Activated CD4-positive, alpha-beta T cell treated with anti-CD3 and anti-CD28 coated beads for 48 hours (primary cell): ENCODE data around the gene NOP16.

Experiments used
- DNase-seq: peaks from one replicate; pipeline ENCODE4 v3.0.0-alpha.2; 2020

NOP16 gene

DNA sequence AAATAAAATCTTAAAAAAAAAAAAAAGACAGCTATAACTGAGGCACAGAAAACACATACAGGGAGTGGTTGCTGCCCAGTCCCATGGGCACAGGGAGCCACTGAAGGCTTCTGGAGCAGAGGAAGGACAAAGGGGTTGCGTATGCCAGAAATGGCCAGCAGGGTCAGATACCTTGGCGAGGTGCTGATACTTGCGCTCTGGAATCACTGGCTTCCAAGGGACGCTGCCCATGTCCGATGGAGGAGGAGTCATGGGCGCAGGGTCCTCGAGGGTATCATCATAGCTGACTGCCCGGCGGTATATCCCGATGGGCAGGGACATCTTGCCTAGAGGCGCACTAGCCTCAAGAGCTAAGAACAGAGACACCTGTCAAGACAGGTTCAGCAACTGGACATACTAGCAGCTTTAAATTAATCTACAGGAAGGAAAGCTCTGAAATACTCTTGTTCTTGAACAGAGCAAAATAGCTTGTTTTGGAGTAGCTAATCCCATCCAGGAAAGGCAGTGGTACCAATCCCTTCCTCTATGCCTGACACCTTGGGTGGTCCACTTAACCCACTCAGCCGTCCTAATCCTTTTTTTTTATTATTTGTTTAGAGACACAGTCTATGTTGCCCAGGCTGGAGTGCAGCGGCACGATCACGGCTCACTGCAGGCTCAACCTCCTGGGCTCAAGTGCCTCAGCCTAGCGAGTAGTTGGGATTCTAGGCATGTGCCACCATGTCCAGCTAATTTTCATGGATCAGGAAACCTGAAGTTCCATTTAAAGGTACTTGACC, 32.8 kb downstream of the NOP16 start:
- DNase-seq = no peak

DNA sequence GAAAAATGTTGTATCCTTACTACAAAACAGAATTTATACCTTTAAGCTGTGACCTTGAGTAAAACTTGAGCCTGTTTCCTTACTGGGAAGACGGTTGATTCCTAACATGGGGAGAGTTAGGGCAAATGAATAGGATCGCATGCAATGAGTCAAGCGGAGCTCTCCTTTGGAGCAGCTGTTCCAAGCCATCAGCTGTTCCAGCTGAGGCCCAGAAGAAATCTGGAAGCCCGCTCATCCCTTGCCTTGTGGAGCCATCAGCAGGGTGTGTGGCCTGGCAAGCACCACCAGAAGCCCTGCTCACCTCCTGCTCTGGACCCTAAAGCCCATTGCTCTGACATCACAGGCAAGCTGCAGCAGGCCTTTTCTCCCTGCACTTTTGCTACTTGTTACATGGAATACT, 34.9 kb downstream of the NOP16 start:
- DNase-seq = no peak

DNA sequence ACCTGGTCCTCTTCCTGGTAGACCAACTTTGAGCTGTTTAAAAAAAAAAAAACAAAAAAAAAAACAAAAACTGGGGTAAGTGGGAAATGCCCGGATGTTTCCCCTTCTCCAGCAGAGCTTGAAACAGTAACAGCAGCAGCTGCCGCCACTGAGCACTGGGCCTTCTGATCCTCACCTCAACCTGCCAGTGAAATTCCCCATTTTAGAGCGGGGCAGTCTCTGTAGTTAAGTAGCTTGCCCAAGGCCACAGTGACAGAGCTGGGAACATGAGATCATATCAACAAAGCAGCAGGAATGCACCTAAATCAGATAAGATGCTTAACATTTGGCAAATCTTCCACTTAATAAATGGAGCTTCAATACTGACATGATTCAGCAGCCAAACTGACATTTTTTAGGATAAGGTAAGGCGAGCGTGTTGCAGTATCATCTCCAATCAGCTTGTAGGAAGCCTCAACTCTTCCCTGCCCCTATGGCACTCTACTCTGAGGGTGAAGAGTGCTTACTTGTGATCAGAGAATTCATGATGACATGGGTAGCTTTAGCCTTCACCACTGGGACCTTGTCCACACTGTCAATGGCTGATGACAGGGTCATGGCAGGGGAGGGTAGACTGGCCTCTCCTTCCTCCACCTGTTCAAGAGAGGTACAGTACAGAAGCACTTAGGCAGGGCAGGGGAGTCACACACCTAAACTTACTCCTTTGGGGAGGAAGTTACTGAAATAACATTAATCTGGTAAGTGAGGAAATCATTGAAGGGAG, 36.1 kb downstream of the NOP16 start:
- DNase-seq = no peak

DNA sequence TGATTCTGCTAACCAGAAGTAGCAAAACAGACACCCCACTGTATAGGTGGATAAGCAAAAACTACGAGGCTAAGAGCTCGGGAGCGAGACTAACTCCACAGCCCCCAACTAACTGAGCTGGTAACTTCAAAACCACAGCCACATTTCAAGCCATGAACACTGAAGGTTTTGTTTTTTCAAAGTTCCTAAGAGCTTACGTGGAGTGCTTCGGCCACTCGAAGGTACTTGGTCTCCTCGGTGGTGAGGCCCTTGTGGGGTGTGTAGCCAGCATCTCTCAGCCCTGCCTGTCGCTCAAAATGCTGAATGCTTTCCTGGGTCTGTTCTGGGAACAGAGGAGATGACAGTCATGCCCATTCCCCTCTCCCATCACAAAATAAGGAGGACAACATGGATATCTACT, 38.0 kb downstream of the NOP16 start:
- no peak for DNase-seq

DNA sequence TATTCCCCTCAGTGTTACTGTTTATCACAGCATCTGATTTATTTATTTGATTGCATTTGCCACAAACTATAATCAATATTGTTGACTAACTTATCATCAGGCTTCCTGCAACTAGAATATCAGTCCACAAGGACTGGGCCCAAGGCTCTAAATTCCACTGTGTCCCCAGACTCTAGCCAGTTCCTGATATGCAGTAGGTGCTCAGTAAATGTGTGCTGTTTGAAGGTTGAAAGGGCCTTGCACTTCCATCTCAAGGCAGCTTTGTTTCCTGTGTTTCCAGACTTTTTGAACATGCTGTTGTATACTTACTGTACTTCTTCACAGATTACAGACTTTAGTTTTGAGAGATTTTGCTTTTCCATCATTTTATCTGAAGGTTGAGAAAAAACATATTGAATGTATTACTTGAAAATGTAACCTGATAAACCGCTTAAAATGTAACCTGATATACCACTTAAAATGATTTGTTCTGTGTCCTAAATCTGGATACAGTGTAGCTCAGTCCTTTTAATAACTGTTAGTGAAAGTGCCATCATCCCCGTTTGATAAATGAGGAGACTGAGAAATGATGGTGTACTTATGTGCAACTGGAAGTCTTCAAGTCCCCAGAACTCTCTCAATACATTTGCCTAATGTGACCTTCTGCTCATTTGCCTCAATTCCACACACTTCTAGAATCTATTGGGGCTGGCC, 45.5 kb downstream of the NOP16 start:
- DNase-seq = no peak

DNA sequence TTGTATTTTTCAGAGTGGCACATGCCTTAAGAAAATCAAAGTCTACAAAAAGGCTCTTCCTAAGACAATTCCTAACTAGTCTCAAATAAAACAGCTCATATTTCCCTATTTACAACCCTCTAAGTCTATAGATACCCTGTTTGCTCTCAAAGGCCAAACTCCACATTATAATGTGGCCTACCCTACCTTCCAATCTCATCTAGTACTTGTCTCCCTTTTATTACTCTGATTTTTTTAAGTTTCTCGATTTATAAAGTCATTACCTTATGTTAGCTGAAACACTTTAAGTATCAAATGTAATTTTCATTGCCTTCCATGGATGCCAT, 46.3 kb downstream of the NOP16 start:
- no peak for DNase-seq

DNA sequence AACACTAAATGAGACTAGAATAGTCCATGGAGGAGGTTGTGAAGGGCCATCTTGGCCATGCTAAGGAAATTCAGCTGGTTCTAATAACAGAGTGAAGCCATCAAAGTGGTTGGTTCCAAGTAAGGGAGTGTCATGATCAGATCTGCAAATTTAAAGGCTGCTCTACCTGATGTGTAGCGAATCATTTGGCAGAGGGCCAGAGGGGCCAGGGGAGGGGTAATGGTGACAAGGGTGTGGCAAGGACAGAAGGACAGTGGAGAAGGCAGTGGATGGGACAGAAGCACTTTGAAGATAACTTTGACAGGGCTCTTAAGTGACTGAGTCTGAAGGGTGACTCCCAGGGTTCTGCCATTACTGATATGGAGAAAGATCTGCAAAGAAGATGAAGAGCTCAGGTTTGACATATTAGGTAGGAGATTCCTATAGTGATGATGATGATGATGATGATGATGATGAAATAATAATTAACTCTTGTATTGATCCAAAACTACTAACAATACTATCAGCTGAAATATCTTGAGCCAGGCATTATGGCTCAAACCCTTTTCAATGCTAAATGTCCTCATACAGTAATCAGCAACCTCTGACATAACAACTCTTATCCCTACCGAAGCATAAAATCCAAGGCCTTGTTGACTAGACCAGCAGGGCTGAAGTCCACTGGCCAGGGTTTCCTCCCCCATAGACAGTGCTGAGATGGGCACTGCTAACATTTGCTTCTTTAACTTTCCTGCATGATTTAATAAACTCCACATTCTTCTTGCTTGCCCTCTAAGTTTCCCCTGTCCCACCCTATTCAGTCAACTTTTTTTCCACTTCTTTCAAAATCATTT, 46.9 kb downstream of the NOP16 start:
- no peak for DNase-seq

DNA sequence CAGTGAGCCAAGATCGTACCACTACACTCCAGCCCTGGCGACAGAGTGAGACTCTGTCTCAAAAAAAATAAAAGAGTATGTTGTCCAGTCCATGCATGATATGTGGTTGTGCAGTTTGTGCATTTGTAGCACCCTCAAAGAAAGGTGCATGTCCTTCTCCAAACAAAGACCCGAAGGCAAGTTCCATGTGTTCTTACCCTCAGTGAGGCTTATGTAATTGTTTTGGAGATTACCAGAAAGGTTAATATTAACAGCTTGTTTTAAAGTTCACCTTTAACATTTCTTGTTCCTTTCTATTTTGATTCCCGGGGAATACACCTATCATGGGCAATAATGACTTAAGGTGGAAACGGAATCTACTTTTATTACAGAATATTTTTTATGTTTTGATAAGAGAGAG, 49.1 kb downstream of the NOP16 start:
- no peak for DNase-seq

DNA sequence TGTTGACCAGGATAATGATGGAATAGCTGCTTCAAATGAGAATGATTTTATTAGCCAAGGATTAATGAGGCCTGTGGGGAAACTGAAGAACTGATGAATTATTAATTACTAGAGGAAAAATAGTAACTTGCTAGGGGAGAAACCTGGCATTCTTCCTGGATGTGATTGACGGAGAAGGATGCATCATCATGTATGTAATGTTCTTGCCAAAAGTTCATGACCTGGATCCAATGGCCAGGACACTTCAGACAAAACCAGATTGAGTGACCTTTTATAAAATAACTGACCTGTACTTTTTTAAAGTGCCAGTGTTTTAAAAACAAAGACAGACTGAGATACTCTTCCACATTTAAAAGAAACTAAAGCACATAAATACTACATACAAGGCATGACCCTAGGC, 50.5 kb downstream of the NOP16 start:
- DNase-seq = no peak

DNA sequence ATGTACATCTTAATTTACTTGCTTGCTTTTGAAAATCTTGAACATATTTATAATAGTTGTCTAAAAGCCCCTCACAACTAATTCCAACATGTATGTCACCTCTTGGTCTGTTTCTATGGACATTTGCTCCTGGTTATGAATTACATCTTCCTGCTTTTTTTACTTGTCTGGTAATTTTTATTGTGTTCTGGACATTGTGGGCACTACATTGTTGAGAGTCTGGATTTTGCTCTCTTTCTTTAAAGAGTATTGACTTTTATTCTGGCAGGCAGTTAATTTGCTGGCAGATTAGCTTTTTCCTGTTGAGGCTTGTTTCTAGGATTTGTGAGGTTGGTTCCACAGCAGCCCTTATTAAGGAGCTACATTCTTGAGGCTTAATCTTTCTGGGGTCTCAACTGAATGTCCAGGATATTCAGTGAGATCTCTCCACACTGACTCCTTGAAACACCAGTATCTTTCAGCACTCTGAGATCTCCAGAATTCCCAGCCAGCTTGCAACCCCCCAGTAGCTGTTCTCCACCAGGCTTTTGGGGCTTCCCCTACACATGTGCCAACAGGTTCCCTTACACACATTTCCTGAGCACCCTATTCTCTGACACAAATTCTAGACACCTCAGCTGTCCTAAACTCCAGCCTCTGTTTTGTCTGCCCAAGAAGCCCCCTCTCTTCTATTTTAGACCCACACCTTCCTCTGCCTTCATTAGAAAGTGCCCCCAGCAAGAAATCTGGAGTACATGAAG, 54.2 kb downstream of the NOP16 start:
- DNase-seq = no peak
